Glomerular visceral epithelial cell (primary cell): ENCODE results near the gene PDLIM5.

Source experiments
- DNase-seq: peaks from one replicate; pipeline ENCODE4 v3.0.0-alpha.2; 2016; ENCODE audit errors: extremely low spot score

PDLIM5 gene

DNA sequence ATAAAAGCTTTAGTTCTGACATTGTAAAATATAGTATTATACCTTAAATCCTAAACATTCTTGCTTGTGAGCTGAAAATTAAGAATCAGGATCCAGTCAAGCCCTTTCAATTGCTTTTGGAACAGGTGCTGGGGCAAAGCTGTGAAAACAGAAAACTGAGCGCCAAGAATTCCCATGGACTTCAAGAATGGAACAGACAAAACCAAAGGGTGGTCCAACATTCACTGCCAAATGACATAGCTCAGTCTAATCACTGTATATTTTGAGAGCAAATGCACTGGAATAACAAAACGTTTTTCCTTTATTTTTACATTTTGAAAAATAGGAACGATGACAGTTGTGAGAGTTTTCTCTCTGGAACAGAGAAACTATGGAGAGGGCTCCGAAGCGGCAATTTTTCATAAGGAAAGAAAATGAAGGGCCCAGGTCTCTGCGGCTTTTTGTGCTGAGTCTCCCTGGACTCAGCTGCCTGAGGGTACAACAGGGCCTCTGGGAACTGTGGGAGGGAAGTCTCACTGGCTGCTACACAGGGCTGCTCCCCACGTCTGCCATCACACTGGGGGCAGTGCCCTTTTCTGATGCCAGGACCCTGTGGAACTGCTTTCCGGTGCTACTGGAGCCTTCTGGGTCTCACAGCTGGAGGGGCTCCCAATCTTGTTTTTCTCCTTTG lies 250.0 kb downstream of the PDLIM5 start:
- no peak for DNase-seq

DNA sequence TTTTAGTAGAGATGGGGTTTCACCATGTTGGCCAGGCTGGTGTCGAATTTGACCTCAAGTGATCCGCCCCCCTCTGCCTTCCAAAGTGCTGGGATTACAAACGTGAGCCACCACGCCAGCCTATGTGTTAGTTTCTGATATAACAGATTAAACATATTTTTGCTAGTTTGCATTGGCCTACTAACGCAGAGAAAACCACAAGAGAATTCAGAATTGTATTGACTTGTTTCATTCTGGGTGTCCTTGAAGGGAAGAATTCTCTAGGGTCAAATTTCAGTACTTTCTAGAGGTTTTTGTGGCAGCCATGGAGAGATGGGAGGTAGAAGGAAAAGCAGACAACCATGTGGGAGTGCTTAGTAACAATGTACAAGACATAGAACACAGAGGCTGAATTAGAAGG lies 259.9 kb downstream of the PDLIM5 start:
- no peak for DNase-seq

DNA sequence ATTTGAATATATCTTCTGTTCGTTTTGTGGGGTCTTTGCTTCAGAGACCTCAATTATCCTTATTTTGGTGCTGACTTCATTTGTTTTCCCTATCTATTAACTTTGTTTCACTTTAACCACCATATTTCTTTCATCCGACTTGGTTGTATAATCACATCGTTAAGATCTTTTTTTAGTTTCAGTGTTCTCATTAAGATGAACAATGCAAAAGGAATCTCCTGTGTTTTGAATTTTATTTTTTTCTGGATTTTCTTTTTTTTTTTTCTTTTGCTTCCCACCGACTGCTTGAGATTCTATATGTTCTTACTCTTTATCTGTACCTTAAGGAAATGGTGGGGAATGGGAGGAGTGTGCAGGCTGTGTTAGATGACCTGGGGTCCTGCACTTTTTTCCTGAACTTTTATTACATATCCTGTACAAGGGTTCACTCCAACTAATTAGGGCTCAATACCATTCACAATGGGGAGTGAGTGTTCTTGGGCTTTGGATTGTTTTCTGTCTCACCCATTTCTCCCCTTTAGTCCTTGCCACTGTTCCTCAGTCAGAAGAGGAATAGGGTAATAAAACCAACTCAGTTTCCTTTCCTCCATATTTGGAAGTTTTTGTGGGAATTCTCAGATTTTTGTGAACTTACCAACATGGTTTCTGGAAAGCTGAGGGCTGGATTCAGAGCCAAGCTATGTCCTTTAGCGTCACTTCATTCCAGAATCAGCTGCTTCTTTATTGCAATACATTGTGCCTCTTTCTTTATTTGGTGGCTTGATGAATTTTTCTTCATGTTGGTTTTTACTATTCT lies 262.8 kb downstream of the PDLIM5 start:
- DNase-seq: no peak

DNA sequence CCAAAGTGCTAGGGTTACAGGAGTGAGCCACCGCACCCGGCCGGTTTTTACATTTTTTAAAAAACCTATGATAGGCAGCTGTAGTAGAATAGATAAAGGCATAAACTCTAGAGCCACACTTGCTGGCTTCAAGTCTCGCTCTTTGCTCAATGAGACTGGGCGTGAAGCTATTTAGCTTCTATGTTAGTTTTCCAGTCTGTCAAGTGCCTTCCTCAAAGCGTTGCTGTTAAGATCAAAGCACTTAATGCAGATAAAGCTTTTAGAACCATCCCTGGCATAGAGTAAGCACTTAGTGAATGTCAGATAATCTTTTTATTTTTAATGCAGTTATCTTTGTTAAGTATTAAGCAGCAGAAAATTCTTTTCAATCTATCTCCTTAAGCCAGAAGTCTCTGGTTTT lies 264.0 kb downstream of the PDLIM5 start:
- no peak for DNase-seq
